Cardiac fibroblast (primary cell): ENCODE measurements around the gene BTK.
"Not testable (repeated sequence)": the region's sequence is repeated elsewhere in the genome, so short reads cannot be mapped to it uniquely, and the experiment has no call there.

Experiments used
- DNase-seq, 2 donors: peaks; one replicate each; pipeline versions ENCODE4 v3.0.0 to v3.0.0-alpha.2; 2010; ENCODE audit warnings: low read depth in 2 of 2
- H3K4me3 ChIP-seq, 2 donors: replicated peaks in 1 of 2; 1 replicate in 1 of 2; 2 replicates in 1 of 2; pipeline ENCODE4 v1.5.1; 2011; ENCODE audit warnings: low read depth in 2 of 2, low read length in 2 of 2, mild to moderate bottlenecking in 2 of 2, moderate library complexity in 1 of 2
- CTCF ChIP-seq: IDR thresholded peaks from one replicate; pipeline ENCODE4 v1.5.1; 2011; ENCODE audit warnings: low read depth, mild to moderate bottlenecking, low read length, inconsistent platforms

The BTK gene

GRCh38 chrX:101349193-101349562, 36.8 kb downstream of the BTK start:
- peak overlapping the region; percentile 67 to 76 for H3K4me3 ChIP-seq
- TF ChIP-seq CTCF: no peak
- no peak for DNase-seq

GRCh38 chrX:101348452-101349192, 37.4 kb downstream of the BTK start, which contains the start of gene TIMM8A:
TSS of gene TIMM8A (minus strand) at chrX:101348742. CDS start at chrX:101348664, 78 bp downstream.
- no peak for TF ChIP-seq CTCF
- peak within 1 kb of the TSS; percentile 67 to 76 for H3K4me3 ChIP-seq
- DNase-seq: peak; percentile 70

- no peak for TF ChIP-seq CTCF
- H3K4me3 ChIP-seq: peak overlapping the region; percentile 67 to 76
- DNase-seq: peak; percentile 23 to 35
Measured at GRCh38 chrX:101347859-101348451, 38.0 kb downstream of the BTK start.

DNA sequence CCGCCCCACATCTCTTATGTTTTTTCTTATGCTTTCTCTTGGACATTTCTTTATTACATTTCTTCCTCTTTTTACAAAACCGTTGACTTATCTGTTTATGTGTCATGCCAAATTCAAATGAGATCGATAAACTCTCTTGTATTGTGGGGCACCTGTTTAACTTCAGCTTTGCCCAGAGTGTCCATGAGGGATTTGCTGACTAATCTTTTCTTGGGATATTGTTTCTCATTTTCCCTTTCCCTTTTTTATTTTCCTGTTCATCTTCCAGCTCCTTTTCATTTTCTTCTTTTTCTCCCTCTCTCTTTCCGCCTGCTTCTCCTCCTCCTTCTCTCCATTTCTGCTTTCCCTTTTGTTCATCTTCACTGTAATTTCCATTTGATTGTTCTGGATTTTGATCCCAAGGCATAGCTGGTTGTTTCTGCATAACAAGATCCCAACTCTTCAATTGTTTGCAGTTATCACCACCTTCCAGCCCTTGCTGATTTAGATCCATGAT, 48.2 kb downstream of the BTK start:
- DNase-seq: no peak
- no peak for TF ChIP-seq CTCF
- H3K4me3 ChIP-seq: no peak overlapping the region

GRCh38 chrX:101334310-101334709, 51.7 kb downstream of the BTK start:
- DNase-seq, H3K4me3 ChIP-seq: not testable (repeated sequence)

DNA sequence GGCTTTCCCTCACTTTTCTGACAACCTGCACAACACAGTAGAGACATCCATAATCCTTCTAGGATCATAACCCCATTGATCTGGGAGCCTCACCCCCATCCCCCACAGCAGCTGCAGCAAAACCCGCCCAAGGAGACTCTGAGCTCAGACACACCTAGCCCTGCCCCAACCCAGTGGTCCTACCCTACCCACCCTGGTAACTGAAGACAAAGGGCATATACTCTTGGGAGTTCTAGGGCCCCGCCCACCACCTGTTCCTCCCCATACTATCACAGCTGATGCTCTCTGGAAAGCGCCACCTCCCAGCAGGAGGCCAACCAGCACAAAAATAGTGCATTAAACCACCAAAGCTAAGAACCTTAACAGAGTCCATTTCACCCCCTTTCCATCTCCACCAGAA, 59.4 kb downstream of the BTK start:
- not testable (repeated sequence) for DNase-seq, H3K4me3 ChIP-seq

GRCh38 chrX:101303790-101304189, 82.2 kb downstream of the BTK start:
- H3K4me3 ChIP-seq: no peak overlapping the region
- no peak for DNase-seq
- no peak for TF ChIP-seq CTCF
